ACC112 (cell line): ENCODE results near the gene MAST3.

Experiments used
- H2AFZ ChIP-seq: fragments of 200-600 bp; sonication (generic); one replicate; pipeline ENCODE4 v1.6.0; 2017; ENCODE audit warnings: antibody characterized with exemption, low read length; ENCODE audit not compliant: unreplicated experiment
- H3K27ac ChIP-seq: fragments of 200-600 bp; sonication (generic); 2 replicates; pipeline ENCODE4 v1.5.1; 2014; ENCODE audit warnings: low read depth, mild to moderate bottlenecking, antibody characterized with exemption, low read length, moderate library complexity
- H3K27me3 ChIP-seq: fragments of 200-600 bp; sonication (generic); 2 replicates; pipeline ENCODE4 v1.6.1; 2014; ENCODE audit warnings: mild to moderate bottlenecking, antibody characterized with exemption, low read length, moderate library complexity, mixed read lengths; ENCODE audit not compliant: insufficient read depth
- H3K36me3 ChIP-seq: fragments of 200-600 bp; sonication (generic); 2 replicates; pipeline ENCODE4 v1.6.1; 2016; ENCODE audit warnings: mild to moderate bottlenecking, antibody characterized with exemption, low read length, moderate library complexity, mixed read lengths; ENCODE audit not compliant: insufficient read depth
- H3K4me1 ChIP-seq: fragments of 200-600 bp; sonication (generic); one replicate; pipeline ENCODE4 v1.6.1; 2016; ENCODE audit warnings: low read length, mixed read lengths; ENCODE audit not compliant: insufficient read depth, unreplicated experiment, control insufficient read depth
- H3K4me3 ChIP-seq: fragments of 200-600 bp; sonication (generic); 2 replicates; pipeline ENCODE4 v1.5.1; 2014; ENCODE audit warnings: mild to moderate bottlenecking, low read depth, low read length
- H3K79me2 ChIP-seq: fragments of 200-600 bp; sonication (generic); one replicate; pipeline ENCODE4 v1.6.0; 2016; ENCODE audit warnings: low read length; ENCODE audit not compliant: control insufficient read depth, unreplicated experiment, insufficient read depth

The MAST3 gene

GRCh38 chr19:18190278-18190677 is 92.7 kb downstream of the MAST3 start:
- no peaks in the 10 kb centered on the region for H3K36me3 ChIP-seq
- H3K27ac ChIP-seq, result no peak overlapping the region
- peaks cover 5% of the 10 kb centered on the region for H3K79me2 ChIP-seq
- peaks cover 5% of the 10 kb centered on the region for H3K4me1 ChIP-seq
- H3K27me3 ChIP-seq, result no peaks in the 10 kb centered on the region
- H2AFZ ChIP-seq, result no peak overlapping the region
- no peak overlapping the region for H3K4me3 ChIP-seq

GRCh38 chr19:18191640-18192062 is 94.1 kb downstream of the MAST3 start:
- no peak overlapping the region for H2AFZ ChIP-seq

GRCh38 chr19:18192673-18193387 is 95.3 kb downstream of the MAST3 start, which contains the start of gene MPV17L2:
TSS of gene MPV17L2 (plus strand) at chr19:18193218. CDS start at chr19:18193282, 64 bp downstream.
- H3K27me3 ChIP-seq, result no peaks in the 10 kb centered on the region
- no peaks in the 10 kb centered on the region for H3K36me3 ChIP-seq
- H3K4me3 ChIP-seq, result peak within 1 kb of the TSS; percentile 85
- peak within 1 kb of the TSS; percentile 64 for H2AFZ ChIP-seq
- H3K4me1 ChIP-seq, result peaks cover 5% of the 10 kb centered on the region
- peak within 1 kb of the TSS; percentile 75 for H3K27ac ChIP-seq
- H3K79me2 ChIP-seq, result peaks cover 5% of the 10 kb centered on the region

More at GRCh38 chr19:18191640-18192062, 94.1 kb downstream of the MAST3 start:
- peaks cover 5% of the 10 kb centered on the region for H3K79me2 ChIP-seq
- peak overlapping the region; percentile 75 for H3K27ac ChIP-seq
- H3K4me3 ChIP-seq, result peak overlapping the region; percentile 85
- peaks cover 5% of the 10 kb centered on the region for H3K4me1 ChIP-seq
- no peaks in the 10 kb centered on the region for H3K36me3 ChIP-seq
- no peaks in the 10 kb centered on the region for H3K27me3 ChIP-seq

GRCh38 chr19:18193388-18194180 is 96.0 kb downstream of the MAST3 start:
- no peak overlapping the region for H2AFZ ChIP-seq
- H3K36me3 ChIP-seq, result no peaks in the 10 kb centered on the region
- peaks cover 5% of the 10 kb centered on the region for H3K4me1 ChIP-seq
- no peaks in the 10 kb centered on the region for H3K27me3 ChIP-seq
- peaks cover 5% of the 10 kb centered on the region for H3K79me2 ChIP-seq
- H3K4me3 ChIP-seq, result peak overlapping the region; percentile 85
- peak overlapping the region; percentile 44; the same call in 1 of the 2 replicates for H3K27ac ChIP-seq

- Histone ChIP-seq H3K79me2 (peaks cover 5% of the 10 kb centered on the region), H2AFZ (no peak overlapping the region), H3K4me3 (peak overlapping the region; percentile 85), H3K27me3 (no peaks in the 10 kb centered on the region), H3K36me3 (no peaks in the 10 kb centered on the region), H3K4me1 (peaks cover 5% of the 10 kb centered on the region), H3K27ac (no peak overlapping the region)
These were observed 96.6 kb downstream of the MAST3 start for GRCh38 chr19:18194181-18194530.

GRCh38 chr19:18194554-18195238 is 97.1 kb downstream of the MAST3 start:
- Histone ChIP-seq H3K79me2 (peaks cover 5% of the 10 kb centered on the region), H3K4me3 (peak overlapping the region; percentile 85), H3K27me3 (no peaks in the 10 kb centered on the region), H3K4me1 (peaks cover 5% of the 10 kb centered on the region), H3K36me3 (no peaks in the 10 kb centered on the region), H2AFZ (no peak overlapping the region), H3K27ac (no peak overlapping the region)

- Histone ChIP-seq H3K4me1 (peaks cover 5% of the 10 kb centered on the region), H3K27ac (no peak overlapping the region), H3K27me3 (no peaks in the 10 kb centered on the region), H3K4me3 (no peak overlapping the region), H2AFZ (no peak overlapping the region), H3K36me3 (no peaks in the 10 kb centered on the region), H3K79me2 (peaks cover 5% of the 10 kb centered on the region)
These were observed 98.9 kb downstream of the MAST3 start for GRCh38 chr19:18196511-18196845.

GRCh38 chr19:18197306-18197705 is 99.7 kb downstream of the MAST3 start:
- peaks cover 5% of the 10 kb centered on the region for H3K4me1 ChIP-seq
- H3K36me3 ChIP-seq, result no peaks in the 10 kb centered on the region
- peaks cover 5% of the 10 kb centered on the region for H3K79me2 ChIP-seq

GRCh38 chr19:18197941-18198340 is 100.4 kb downstream of the MAST3 start:
- Histone ChIP-seq H3K4me1 (peaks cover 6% of the 10 kb centered on the region), H2AFZ (no peak overlapping the region), H3K36me3 (no peaks in the 10 kb centered on the region), H3K79me2 (peaks cover 5% of the 10 kb centered on the region), H3K27me3 (no peaks in the 10 kb centered on the region), H3K27ac (no peak overlapping the region), H3K4me3 (no peak overlapping the region)

More at GRCh38 chr19:18197306-18197705, 99.7 kb downstream of the MAST3 start:
- Histone ChIP-seq H2AFZ (no peak overlapping the region), H3K27me3 (no peaks in the 10 kb centered on the region), H3K4me3 (no peak overlapping the region), H3K27ac (no peak overlapping the region)

GRCh38 chr19:18198374-18198773 is 100.8 kb downstream of the MAST3 start:
- Histone ChIP-seq H3K79me2 (peaks cover 5% of the 10 kb centered on the region), H3K4me3 (no peak overlapping the region), H2AFZ (no peak overlapping the region), H3K27me3 (no peaks in the 10 kb centered on the region), H3K27ac (no peak overlapping the region), H3K4me1 (peaks cover 10% of the 10 kb centered on the region), H3K36me3 (no peaks in the 10 kb centered on the region)
